ENCODE measurements around the gene FBH1. TPM values are rescaled to one million over a fixed set of nuclear protein-coding genes. Genes with fewer than 3 reads are reported as not detected.
"Not testable (repeated sequence)": the region's sequence is repeated elsewhere in the genome, so short reads cannot be mapped to it uniquely, and the experiment has no call there.

Gene FBH1
- polyA plus RNA-seq, 1 donor from 2014 or later: 41.1 TPM

GRCh38 chr10:5945190-5945509 is 55.1 kb downstream of the FBH1 start:
- Histone ChIP-seq H2AFZ (ENCODE audit: low read depth, low read length) (no peak overlapping the region), H3K4me2 (ENCODE audit: low read length) (no peak overlapping the region), H3K27ac (ENCODE audit: low read length) (no peak overlapping the region), H3F3A (ENCODE audit: insufficient read depth, low read length, poor library complexity, severe bottlenecking) (no peaks in the 10 kb centered on the region), H3K79me2 (replicated peaks; ENCODE audit: insufficient read depth, low read length) (no peaks in the 10 kb centered on the region), H3K36me3 (ENCODE audit: insufficient read depth, low read length) (no peaks in the 10 kb centered on the region), H4K20me1 (ENCODE audit: insufficient read depth) (no peaks in the 10 kb centered on the region), H3K9me2 (ENCODE audit: insufficient read depth, low read length) (no peaks in the 10 kb centered on the region), H3K9ac (ENCODE audit: low read length) (no peak overlapping the region), H3K4me3 (ENCODE audit: low read length) (no peak overlapping the region), H3K9me3 (ENCODE audit: low read length) (no peaks in the 10 kb centered on the region), H3K27me3 (ENCODE audit: insufficient read depth, low read depth, low read length) (no peaks in the 10 kb centered on the region)
- no peak for TF ChIP-seq TAF1 (IDR thresholded peaks at IDR 0.05; ENCODE audit: low read depth)
- TF ChIP-seq CTCF (IDR thresholded peaks at IDR 0.05; ENCODE audit: poor library complexity, severe bottlenecking): no peak
- TF ChIP-seq EP300 (conservative IDR thresholded peaks at IDR 0.05; ENCODE audit: poor library complexity, severe bottlenecking): no peak
- no peak for TF ChIP-seq RAD21 (conservative IDR thresholded peaks at IDR 0.05)
- TF ChIP-seq SMC3 (conservative IDR thresholded peaks at IDR 0.05; ENCODE audit: poor library complexity): no peak
- TF ChIP-seq POLR2AphosphoS5 (IDR thresholded peaks at IDR 0.05): no peak
- no peak for TF ChIP-seq MXI1 (conservative IDR thresholded peaks at IDR 0.05; ENCODE audit: poor library complexity, severe bottlenecking)

GRCh38 chr10:5945561-5946418 is 55.7 kb downstream of the FBH1 start:
- no peak overlapping the region for H2AFZ ChIP-seq (ENCODE audit: low read depth, low read length)
- H3K79me2 ChIP-seq (replicated peaks; ENCODE audit: insufficient read depth, low read length): no peaks in the 10 kb centered on the region
- no peaks in the 10 kb centered on the region for H3K27me3 ChIP-seq (ENCODE audit: insufficient read depth, low read depth, low read length)
- H3K27ac ChIP-seq (ENCODE audit: low read length): no peak overlapping the region
- no peaks in the 10 kb centered on the region for H3K36me3 ChIP-seq (ENCODE audit: insufficient read depth, low read length)
- no peak overlapping the region for H3K4me2 ChIP-seq (ENCODE audit: low read length)
- H3K9me2 ChIP-seq (ENCODE audit: insufficient read depth, low read length): no peaks in the 10 kb centered on the region
- H3K9ac ChIP-seq (ENCODE audit: low read length): no peak overlapping the region
- H4K20me1 ChIP-seq (ENCODE audit: insufficient read depth): no peaks in the 10 kb centered on the region
- no peaks in the 10 kb centered on the region for H3F3A ChIP-seq (ENCODE audit: insufficient read depth, low read length, poor library complexity, severe bottlenecking)
- no peak overlapping the region for H3K4me3 ChIP-seq (ENCODE audit: low read length)
- no peaks in the 10 kb centered on the region for H3K9me3 ChIP-seq (ENCODE audit: low read length)
- TF ChIP-seq MXI1 (conservative IDR thresholded peaks at IDR 0.05; ENCODE audit: poor library complexity, severe bottlenecking): no peak

- not testable (repeated sequence) for H3K9me2 ChIP-seq (ENCODE audit: insufficient read depth, low read length); H3K4me2 ChIP-seq (ENCODE audit: low read length); H3K79me2 ChIP-seq (replicated peaks; ENCODE audit: insufficient read depth, low read length); H2AFZ ChIP-seq (ENCODE audit: low read depth, low read length); H3K9me3 ChIP-seq (ENCODE audit: low read length); H3K27ac ChIP-seq (ENCODE audit: low read length); H4K20me1 ChIP-seq (ENCODE audit: insufficient read depth); H3K9ac ChIP-seq (ENCODE audit: low read length); H3K36me3 ChIP-seq (ENCODE audit: insufficient read depth, low read length); H3K27me3 ChIP-seq (ENCODE audit: insufficient read depth, low read depth, low read length); H3K4me3 ChIP-seq (ENCODE audit: low read length); H3F3A ChIP-seq (ENCODE audit: insufficient read depth, low read length, poor library complexity, severe bottlenecking)
Measured at GRCh38 chr10:5946419-5946775, 56.4 kb downstream of the FBH1 start.

GRCh38 chr10:5946786-5947185 is 56.7 kb downstream of the FBH1 start:
- no peaks in the 10 kb centered on the region for H3K36me3 ChIP-seq (ENCODE audit: insufficient read depth, low read length)
- no peak overlapping the region for H3K4me2 ChIP-seq (ENCODE audit: low read length)
- H3F3A ChIP-seq (ENCODE audit: insufficient read depth, low read length, poor library complexity, severe bottlenecking): no peaks in the 10 kb centered on the region
- H3K27ac ChIP-seq (ENCODE audit: low read length): no peak overlapping the region
- H3K9me3 ChIP-seq (ENCODE audit: low read length): no peaks in the 10 kb centered on the region
- H3K27me3 ChIP-seq (ENCODE audit: insufficient read depth, low read depth, low read length): no peaks in the 10 kb centered on the region
- H4K20me1 ChIP-seq (ENCODE audit: insufficient read depth): no peaks in the 10 kb centered on the region
- no peak overlapping the region for H3K9ac ChIP-seq (ENCODE audit: low read length)
- H3K9me2 ChIP-seq (ENCODE audit: insufficient read depth, low read length): no peaks in the 10 kb centered on the region
- H3K4me3 ChIP-seq (ENCODE audit: low read length): no peak overlapping the region
- TF ChIP-seq CTCF (IDR thresholded peaks at IDR 0.05; ENCODE audit: poor library complexity, severe bottlenecking) (no peak), EP300 (conservative IDR thresholded peaks at IDR 0.05; ENCODE audit: poor library complexity, severe bottlenecking) (no peak), TAF1 (IDR thresholded peaks at IDR 0.05; ENCODE audit: low read depth) (no peak), RAD21 (conservative IDR thresholded peaks at IDR 0.05) (no peak), SMC3 (conservative IDR thresholded peaks at IDR 0.05; ENCODE audit: poor library complexity) (no peak), MXI1 (conservative IDR thresholded peaks at IDR 0.05; ENCODE audit: poor library complexity, severe bottlenecking) (no peak), REST (IDR thresholded peaks at IDR 0.05; ENCODE audit: borderline replicate concordance) (no peak), EZH2 (IDR thresholded peaks at IDR 0.05; ENCODE audit: borderline replicate concordance, insufficient read depth, low read length, poor library complexity, severe bottlenecking) (no peak), POLR2AphosphoS5 (IDR thresholded peaks at IDR 0.05) (no peak)
- no peaks in the 10 kb centered on the region for H3K79me2 ChIP-seq (replicated peaks; ENCODE audit: insufficient read depth, low read length)
- no peak overlapping the region for H2AFZ ChIP-seq (ENCODE audit: low read depth, low read length)

Measured in neural cell (in vitro differentiated cells).